Fibroblast of peridontal ligament (primary cell): ENCODE measurements around the gene DNAH17.
A peak's percentile ranks its signal among the peaks of the same experiment; 100 is the strongest.

ENCODE experiments used
- DNase-seq: peaks from one replicate; pipeline ENCODE4 v3.0.0-alpha.2; 2010; ENCODE audit errors: extremely low read depth

Gene DNAH17

GRCh38 chr17:78428836-78429617 lies 148.2 kb downstream of the DNAH17 start:
- DNase-seq, result no peak

GRCh38 chr17:78428025-78428575 lies 149.1 kb downstream of the DNAH17 start:
- DNase-seq, result no peak

- no peak for DNase-seq
Observed at GRCh38 chr17:78427140-78427539, 150.1 kb downstream of the DNAH17 start.

- DNase-seq, result no peak
Observed at GRCh38 chr17:78426293-78426879, 150.8 kb downstream of the DNAH17 start.

GRCh38 chr17:78425429-78425828 lies 151.8 kb downstream of the DNAH17 start:
- no peak for DNase-seq

GRCh38 chr17:78423961-78424675 lies 153.1 kb downstream of the DNAH17 start:
- DNase-seq, result no peak

GRCh38 chr17:78422872-78423588 lies 154.2 kb downstream of the DNAH17 start:
- no peak for DNase-seq

GRCh38 chr17:78422267-78422605 lies 155.0 kb downstream of the DNAH17 start:
- no peak for DNase-seq

- DNase-seq, result peak; percentile 75
Observed at GRCh38 chr17:78421534-78422266, 155.5 kb downstream of the DNAH17 start.

GRCh38 chr17:78421084-78421533 lies 156.1 kb downstream of the DNAH17 start:
- DNase-seq, result no peak

GRCh38 chr17:78419970-78420815 lies 157.0 kb downstream of the DNAH17 start:
- DNase-seq, result no peak

GRCh38 chr17:78418326-78419026 lies 158.7 kb downstream of the DNAH17 start:
- DNase-seq, result peak; percentile 15

GRCh38 chr17:78417531-78417909 lies 159.7 kb downstream of the DNAH17 start:
- DNase-seq, result no peak

- DNase-seq, result peak; percentile 61
Observed at GRCh38 chr17:78416791-78417530, 160.2 kb downstream of the DNAH17 start.

- DNase-seq, result peak; percentile 50
Observed at GRCh38 chr17:78415821-78416711, 161.1 kb downstream of the DNAH17 start.

GRCh38 chr17:78414178-78415162 lies 162.7 kb downstream of the DNAH17 start:
- no peak for DNase-seq

- no peak for DNase-seq
Observed at GRCh38 chr17:78412403-78412802, 164.8 kb downstream of the DNAH17 start.
